GM19455 (cell line): Measurements from ENCODE around the gene OR4K1.
"Not testable (repeated sequence)": the region's sequence is repeated elsewhere in the genome, so short reads cannot be mapped to it uniquely, and the experiment has no call there.

Experiments used
- ATAC-seq: cut with Tn5 transposase; IDR thresholded peaks from one replicate; pipeline ENCODE4 v1.9.1; 2021; ENCODE audit not compliant: unreplicated experiment

The OR4K1 gene

GRCh38 chr14:19930617-19931016, at the start of gene OR4K1:
Gene OR4K1, plus strand, starts transcription at chr14:19930917. Its CDS starts 4,750 bp downstream, at chr14:19935667.
- no peak for ATAC-seq

- no peak for ATAC-seq
Measured at GRCh38 chr14:19895282-19895681, 35.4 kb upstream of the OR4K1 start.

GRCh38 chr14:19900999-19901398, 29.7 kb upstream of the OR4K1 start:
- ATAC-seq, result no peak

GRCh38 chr14:19902409-19902808, 28.3 kb upstream of the OR4K1 start:
- ATAC-seq, result no peak

- no peak for ATAC-seq
Measured at GRCh38 chr14:19906665-19907064, 24.1 kb upstream of the OR4K1 start.

GRCh38 chr14:19911114-19911513, 19.6 kb upstream of the OR4K1 start:
- ATAC-seq, result no peak

GRCh38 chr14:19917243-19917642, 13.5 kb upstream of the OR4K1 start:
- ATAC-seq, result no peak

- ATAC-seq, result no peak
Measured at GRCh38 chr14:19917955-19918518, 12.7 kb upstream of the OR4K1 start.

GRCh38 chr14:19918553-19919264, 12.0 kb upstream of the OR4K1 start:
- ATAC-seq, result no peak

GRCh38 chr14:19920021-19920657, 10.6 kb upstream of the OR4K1 start, which contains the start of gene OR4K5:
Gene OR4K5, plus strand, starts transcription at chr14:19920607. Its CDS starts 0 bp downstream, at chr14:19920607.
- no peak for ATAC-seq

- ATAC-seq, result no peak
Measured at GRCh38 chr14:19941668-19942067, 11.0 kb downstream of the OR4K1 start.

- ATAC-seq, result no peak
Measured at GRCh38 chr14:19947413-19948090, 16.8 kb downstream of the OR4K1 start.

- no peak for ATAC-seq
Measured at GRCh38 chr14:19949218-19949617, 18.5 kb downstream of the OR4K1 start.

GRCh38 chr14:19969735-19970134, 39.0 kb downstream of the OR4K1 start:
- ATAC-seq, result not testable (repeated sequence)

- no peak for ATAC-seq
Measured at GRCh38 chr14:19974844-19975243, 44.1 kb downstream of the OR4K1 start.

GRCh38 chr14:19975291-19975690, 44.6 kb downstream of the OR4K1 start, which contains the start of gene OR4K15:
Gene OR4K15, plus strand, starts transcription at chr14:19975591. Its CDS starts 0 bp downstream, at chr14:19975591.
- ATAC-seq, result no peak
